GM18519 (cell line): ENCODE measurements around the gene SMIM29.

Experiments
- ATAC-seq: cut with Tn5 transposase; IDR thresholded peaks from one replicate; pipeline ENCODE4 v1.9.1; 2021; ENCODE audit warnings: mild to moderate bottlenecking, moderate library complexity; ENCODE audit not compliant: unreplicated experiment, low FRiP score

SMIM29 gene

DNA sequence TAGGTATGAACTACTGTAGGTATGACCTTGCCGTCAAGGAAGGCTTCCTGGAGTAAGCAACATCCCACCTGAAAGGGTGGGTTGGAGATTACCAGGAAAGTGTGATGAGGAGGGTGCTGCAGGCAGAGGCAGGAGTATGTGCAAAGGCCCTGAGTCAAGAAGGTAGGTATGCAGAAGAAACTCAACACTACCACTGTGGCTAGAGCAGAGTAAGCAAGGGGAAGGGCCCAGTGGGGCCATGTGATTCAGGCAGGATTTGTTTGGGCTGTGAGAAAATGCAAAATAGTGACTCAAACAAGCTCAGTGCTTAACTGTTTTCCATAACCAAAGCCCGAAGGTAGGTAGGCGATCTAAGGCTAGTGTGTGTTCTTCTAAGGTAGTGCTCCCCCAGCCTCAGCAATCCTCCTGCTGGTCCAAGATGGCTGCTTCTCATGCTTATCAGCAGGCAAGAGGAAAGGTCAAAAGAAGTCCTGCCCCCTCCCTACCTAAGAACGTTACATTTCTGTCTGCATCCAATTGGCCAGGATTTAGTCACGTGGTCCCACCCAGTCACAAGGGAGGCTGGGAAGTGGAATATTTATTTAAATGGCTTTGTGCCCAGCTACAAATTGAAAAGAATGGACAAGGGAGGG lies 48.4 kb downstream of the SMIM29 start:
- no peak for ATAC-seq

DNA sequence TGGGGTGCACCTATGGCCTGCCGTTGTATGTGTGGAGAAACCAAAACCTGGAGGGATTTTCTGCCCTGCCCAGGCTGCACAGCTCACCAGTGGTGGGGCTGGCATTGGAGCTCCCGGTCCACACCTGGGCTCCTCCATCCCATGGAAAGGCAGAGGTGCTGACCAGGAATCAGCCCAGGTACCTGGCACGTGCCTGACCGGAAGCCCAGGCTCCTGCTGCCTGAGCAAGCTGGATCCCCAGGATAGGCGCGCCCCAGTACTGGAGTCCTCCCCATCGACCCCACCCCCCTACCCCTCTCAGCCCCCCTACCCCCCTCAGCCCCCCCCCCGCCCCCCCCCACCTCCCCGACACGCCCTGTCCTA lies 52.0 kb downstream of the SMIM29 start:
- no peak for ATAC-seq
